BJ (cell line): Measurements from ENCODE around the gene DUOXA1. TPM values are rescaled to one million over a fixed set of nuclear protein-coding genes. Genes with fewer than 3 reads are reported as not detected.

Experiments
- CTCF ChIA-PET: fragments of 350-600 bp; formaldehyde crosslinking; extraction: SDS; loops from one replicate; lab custom pipeline; 2021; ENCODE audit warnings: antibody characterized with exemption, inconsistent platforms; lab: Yijun Ruan, JAX
- POLR2A ChIA-PET: fragments of 300-600 bp; sonication (Branson Sonifier 250); formaldehyde crosslinking; extraction: SDS; loops from one replicate; lab custom pipeline; 2021; ENCODE audit warnings: antibody characterized with exemption; lab: Charles Lee
- DNase-seq: peaks from one replicate; pipeline ENCODE4 v3.0.0-alpha.2; 2011; ENCODE audit warnings: low read depth
- H3K27me3 ChIP-seq: 2 replicates; pipeline ENCODE4 v1.6.0; 2011; ENCODE audit warnings: low read length; ENCODE audit not compliant: control insufficient read depth, insufficient read depth
- H3K36me3 ChIP-seq: 2 replicates; pipeline ENCODE4 v1.5.1; 2011; ENCODE audit warnings: low read length; ENCODE audit not compliant: control insufficient read depth, insufficient read depth
- H3K4me3 ChIP-seq: 2 replicates; pipeline ENCODE4 v1.5.1; 2011; ENCODE audit warnings: low read depth, mild to moderate bottlenecking, control low read depth, low read length
- CTCF ChIP-seq: IDR thresholded peaks from 2 replicates; pipeline ENCODE4 v1.5.1; 2011; ENCODE audit warnings: low read depth, mild to moderate bottlenecking, control low read depth, inconsistent platforms, low read length, moderate library complexity; ENCODE audit not compliant: insufficient read depth
- polyA plus RNA-seq: library from polyadenylated mRNA; depleted of rRNA; stranded (reverse); fragments of >200 nt; gene quantifications from 2 replicates; pipeline ENCODE4 v1.2.3, GENCODE V29; 2011

DUOXA1 gene
- polyA plus RNA-seq, 1 experiment = not detected

GRCh38 chr15:45120081-45120972 is 9.4 kb downstream of the DUOXA1 start:
- no peak for TF ChIP-seq CTCF
- no peaks in the 10 kb centered on the region for H3K36me3 ChIP-seq
- CTCF ChIA-PET = interaction anchor here (0.6 to 3.4 kb wide), 3 partner anchors 11 to 82 kb away, joined by 4 to 12 read pairs (median 5); partner anchors contain the start of genes DUOX1 and DUOXA1
- H3K4me3 ChIP-seq = no peak overlapping the region
- POLR2A ChIA-PET = no interaction called here
- H3K27me3 ChIP-seq = peaks cover 23% of the 10 kb centered on the region
- no peak for DNase-seq

- H3K4me3 ChIP-seq = no peak overlapping the region
- H3K27me3 ChIP-seq = peaks cover 31% of the 10 kb centered on the region
- CTCF ChIA-PET = interaction anchor here (0.8 to 3.4 kb wide), 24 partner anchors 8 to 265 kb away, joined by 3 to 33 read pairs (median 6); partner anchors contain the start of genes DUOX1, DUOXA1 and SORD
- DNase-seq = no peak
- no peak for TF ChIP-seq CTCF
- POLR2A ChIA-PET = no interaction called here
- H3K36me3 ChIP-seq = no peaks in the 10 kb centered on the region
Observed at GRCh38 chr15:45118996-45119395, 10.7 kb downstream of the DUOXA1 start.

GRCh38 chr15:45118131-45118588 is 11.5 kb downstream of the DUOXA1 start:
- peak; percentile 26 for DNase-seq
- ChIA-PET POLR2A (interaction anchor here (0.6 kb wide), 1 partner anchor 389 kb away, joined by 4 read pairs; no protein-coding TSS in a partner anchor), CTCF (interaction anchor here (0.6 to 3.4 kb wide), 38 partner anchors 8 to 265 kb away, joined by 3 to 33 read pairs (median 4); partner anchors contain the start of genes DUOX1, DUOXA1 and SORD)
- H3K27me3 ChIP-seq = peaks cover 38% of the 10 kb centered on the region
- H3K4me3 ChIP-seq = no peak overlapping the region
- TF ChIP-seq CTCF = peak; percentile 100
- H3K36me3 ChIP-seq = no peaks in the 10 kb centered on the region

GRCh38 chr15:45117308-45118130 is 12.2 kb downstream of the DUOXA1 start:
- Histone ChIP-seq H3K36me3 (no peaks in the 10 kb centered on the region), H3K4me3 (no peak overlapping the region), H3K27me3 (peaks cover 44% of the 10 kb centered on the region)
- ChIA-PET CTCF (interaction anchor here (0.6 to 3.4 kb wide), 36 partner anchors 8 to 265 kb away, joined by 3 to 33 read pairs (median 5); partner anchors contain the start of genes DUOX1 and DUOXA1), POLR2A (interaction anchor here (0.6 kb wide), 1 partner anchor 389 kb away, joined by 4 read pairs; no protein-coding TSS in a partner anchor)
- TF ChIP-seq CTCF = no peak
- no peak for DNase-seq
